Effector memory CD8-positive, alpha-beta T cell (primary cell): ENCODE results near the gene C6orf47.

ENCODE experiments used
- ATAC-seq: fragments of 150-1000 bp; cut with Tn5 transposase; replicated peaks from 2 replicates; pipeline ENCODE4 v1.10.0; 2021; ENCODE audit warnings: mild to moderate bottlenecking, moderate library complexity
- DNase-seq, 3 experiments: peaks; one replicate each; pipeline ENCODE4 v3.0.0; 2021
- H3K27ac Mint-ChIP-seq, 2 donors: one replicate each; pipeline ENCODE4 v1.8.0; 2022; ENCODE audit warnings: mild to moderate bottlenecking in 2 of 2, mixed read lengths in 2 of 2, moderate library complexity in 2 of 2
- H3K27me3 Mint-ChIP-seq, 2 donors: one replicate each; pipeline ENCODE4 v1.8.0; 2022; ENCODE audit warnings: mixed read lengths in 2 of 2
- H3K36me3 Mint-ChIP-seq: one replicate; pipeline ENCODE4 v1.8.0; 2022; ENCODE audit warnings: mild to moderate bottlenecking, moderate library complexity, mixed read lengths; ENCODE audit not compliant: insufficient read depth
- H3K4me1 Mint-ChIP-seq, 2 donors: one replicate each; pipeline ENCODE4 v1.8.0; 2022; ENCODE audit warnings: low read depth in 2 of 2, mixed read lengths in 2 of 2
- H3K4me3 Mint-ChIP-seq, 2 donors: one replicate each; pipeline ENCODE4 v1.8.0; 2022; ENCODE audit warnings: mild to moderate bottlenecking in 2 of 2, mixed read lengths in 2 of 2, moderate library complexity in 2 of 2
- H3K9me3 Mint-ChIP-seq, 2 donors: one replicate each; pipeline ENCODE4 v1.8.0; 2022; ENCODE audit warnings: mixed read lengths in 2 of 2

Gene C6orf47

GRCh38 chr6:31661262-31662123, 915 bp upstream of the C6orf47 start:
- no peaks in the 10 kb centered on the region for H3K9me3 Mint-ChIP-seq

GRCh38 chr6:31659649-31660380, 763 bp downstream of the C6orf47 start:
- Mint-ChIP-seq H3K36me3 (peaks cover 29% of the 10 kb centered on the region), H3K4me1 (peaks cover 61 to 65% of the 10 kb centered on the region in 2 donors), H3K27me3 (no peaks in the 10 kb centered on the region), H3K9me3 (no peaks in the 10 kb centered on the region), H3K27ac (peak overlapping the region; percentile 86 to 88), H3K4me3 (peak overlapping the region; percentile 87 to 97)
- peak; percentile 44 for ATAC-seq
- DNase-seq = peak in 1 of 3 experiments; percentile 17

More at GRCh38 chr6:31661262-31662123, 915 bp upstream of the C6orf47 start:
- peak overlapping the region; percentile 87 to 97 for H3K4me3 Mint-ChIP-seq
- H3K4me1 Mint-ChIP-seq = peaks cover 62 to 65% of the 10 kb centered on the region in 2 donors
- peaks cover 38% of the 10 kb centered on the region for H3K36me3 Mint-ChIP-seq
- DNase-seq (no peak), ATAC-seq (no peak)
- peak overlapping the region; percentile 86 to 88 for H3K27ac Mint-ChIP-seq
- no peaks in the 10 kb centered on the region for H3K27me3 Mint-ChIP-seq

- H3K4me1 Mint-ChIP-seq = peaks cover 54 to 58% of the 10 kb centered on the region in 2 donors
- H3K27ac Mint-ChIP-seq = peak overlapping the region; percentile 86 to 88
- peaks cover 24% of the 10 kb centered on the region for H3K36me3 Mint-ChIP-seq
- peak overlapping the region; percentile 87 to 97 for H3K4me3 Mint-ChIP-seq
- no peaks in the 10 kb centered on the region for H3K9me3 Mint-ChIP-seq
- DNase-seq = no peak
- no peaks in the 10 kb centered on the region for H3K27me3 Mint-ChIP-seq
- ATAC-seq = no peak
Measured at GRCh38 chr6:31658983-31659648, 1.5 kb downstream of the C6orf47 start.

- Mint-ChIP-seq H3K9me3 (no peaks in the 10 kb centered on the region), H3K27ac (peak overlapping the region; percentile 64 to 85), H3K4me3 (peak overlapping the region; percentile 87 to 97), H3K4me1 (peaks cover 48 to 49% of the 10 kb centered on the region in 2 donors), H3K36me3 (peaks cover 19% of the 10 kb centered on the region), H3K27me3 (no peaks in the 10 kb centered on the region)
- ATAC-seq (no peak), DNase-seq (no peak)
Measured at GRCh38 chr6:31658158-31658688, 2.4 kb downstream of the C6orf47 start.

GRCh38 chr6:31657406-31658157, 3.0 kb downstream of the C6orf47 start:
- Mint-ChIP-seq H3K9me3 (no peaks in the 10 kb centered on the region), H3K27ac (peak overlapping the region; percentile 1 to 85), H3K27me3 (no peaks in the 10 kb centered on the region), H3K4me3 (peak overlapping the region; percentile 87 to 97), H3K4me1 (peaks cover 48 to 50% of the 10 kb centered on the region in 2 donors), H3K36me3 (peaks cover 20% of the 10 kb centered on the region)
- ATAC-seq = no peak
- DNase-seq = peak in 1 of 3 experiments; percentile 31

GRCh38 chr6:31655349-31656237, 5.0 kb downstream of the C6orf47 start, which contains the start of gene APOM:
APOM (plus strand) TSS chr6:31655894; CDS start chr6:31655967, 73 bp downstream.
- H3K27ac Mint-ChIP-seq = peak within 1 kb of the TSS; percentile 49 to 85
- H3K36me3 Mint-ChIP-seq = peaks cover 32% of the 10 kb centered on the region
- no peak for DNase-seq
- H3K4me1 Mint-ChIP-seq = peaks cover 50 to 55% of the 10 kb centered on the region in 2 donors
- H3K4me3 Mint-ChIP-seq = peak within 1 kb of the TSS in 1 of 2 donors; percentile 20
- no peaks in the 10 kb centered on the region for H3K9me3 Mint-ChIP-seq
- ATAC-seq = no peak
- no peaks in the 10 kb centered on the region for H3K27me3 Mint-ChIP-seq

- Mint-ChIP-seq H3K27ac (peak overlapping the region in 1 of 2 donors; percentile 49), H3K4me1 (peaks cover 45 to 51% of the 10 kb centered on the region in 2 donors), H3K4me3 (no peak overlapping the region), H3K36me3 (peaks cover 33% of the 10 kb centered on the region), H3K9me3 (no peaks in the 10 kb centered on the region), H3K27me3 (no peaks in the 10 kb centered on the region)
- no peak for DNase-seq
- ATAC-seq = no peak
Measured at GRCh38 chr6:31654574-31655348, 5.8 kb downstream of the C6orf47 start.

- ATAC-seq = peak; percentile 73
- peak overlapping the region; percentile 98 to 99 for H3K27ac Mint-ChIP-seq
- peaks cover 41% of the 10 kb centered on the region for H3K36me3 Mint-ChIP-seq
- H3K9me3 Mint-ChIP-seq = no peaks in the 10 kb centered on the region
- H3K27me3 Mint-ChIP-seq = no peaks in the 10 kb centered on the region
- peak overlapping the region; percentile 89 to 97 for H3K4me3 Mint-ChIP-seq
- DNase-seq = peak in 1 of 3 experiments; percentile 83
- H3K4me1 Mint-ChIP-seq = peaks cover 33 to 42% of the 10 kb centered on the region in 2 donors
Measured at GRCh38 chr6:31652925-31653724, 7.5 kb downstream of the C6orf47 start.

GRCh38 chr6:31651602-31652191, 8.9 kb downstream of the C6orf47 start:
- H3K27ac Mint-ChIP-seq = peak overlapping the region; percentile 98 to 99
- peaks cover 52% of the 10 kb centered on the region for H3K36me3 Mint-ChIP-seq
- DNase-seq = no peak
- ATAC-seq = no peak
- H3K4me1 Mint-ChIP-seq = peaks cover 27 to 35% of the 10 kb centered on the region in 2 donors
- H3K9me3 Mint-ChIP-seq = no peaks in the 10 kb centered on the region
- no peaks in the 10 kb centered on the region for H3K27me3 Mint-ChIP-seq
- peak overlapping the region; percentile 89 to 97 for H3K4me3 Mint-ChIP-seq

GRCh38 chr6:31645325-31645724, 15.3 kb downstream of the C6orf47 start:
- H3K27me3 Mint-ChIP-seq = no peaks in the 10 kb centered on the region
- H3K4me3 Mint-ChIP-seq = no peak overlapping the region
- no peaks in the 10 kb centered on the region for H3K9me3 Mint-ChIP-seq
- peaks cover 4 to 11% of the 10 kb centered on the region in 2 donors for H3K4me1 Mint-ChIP-seq
- DNase-seq (no peak), ATAC-seq (no peak)
- peaks cover 82% of the 10 kb centered on the region for H3K36me3 Mint-ChIP-seq
- H3K27ac Mint-ChIP-seq = peak overlapping the region; percentile 58 to 82
